Gastroesophageal sphincter (tissue), 3 donors: Measurements from ENCODE around the gene PDIA4.

ENCODE experiments used
- CTCF ChIP-seq, 4 experiments: fragments of 200-600 bp in 2 of 4; fragments of 450-650 bp in 2 of 4; sonication (generic) in 1 of 4; IDR thresholded peaks; one replicate each; pipeline ENCODE4 v1.5.1; 2017 to 2019; ENCODE audit warnings: antibody characterized with exemption in 4 of 4, mild to moderate bottlenecking in 2 of 4, moderate library complexity in 2 of 4
- EP300 ChIP-seq: sonication (generic); formaldehyde crosslinking; IDR thresholded peaks from one replicate; pipeline ENCODE4 v1.6.1; 2017; ENCODE audit warnings: antibody characterized with exemption, mild to moderate bottlenecking
- POLR2A ChIP-seq, 2 donors: fragments of 450-650 bp; IDR thresholded peaks; one replicate each; pipeline ENCODE4 v1.6.1; 2017; ENCODE audit warnings: antibody characterized with exemption in 2 of 2, mild to moderate bottlenecking in 2 of 2, moderate library complexity in 1 of 2
- POLR2AphosphoS5 ChIP-seq: sonication (generic); formaldehyde crosslinking; IDR thresholded peaks from one replicate; pipeline ENCODE4 v1.6.1; 2017; ENCODE audit warnings: antibody characterized with exemption

- no peak for TF ChIP-seq CTCF (IDR thresholded peaks at IDR 0.05)
- TF ChIP-seq POLR2AphosphoS5, result no peak
- TF ChIP-seq POLR2A (IDR thresholded peaks at IDR 0.05), result no peak
- no peak for TF ChIP-seq EP300
Measured at GRCh38 chr7:148962440-148962822, 65.9 kb downstream of the PDIA4 start.
